Keratinocyte (primary cell): Measurements from ENCODE around the gene USP33.

ENCODE experiments used
- CTCF ChIP-seq, 3 experiments: IDR thresholded peaks in 1 of 3; conservative IDR thresholded peaks in 1 of 3; optimal IDR thresholded peaks in 1 of 3; 2 replicates in 2 of 3; 3 replicates in 1 of 3; pipeline versions ENCODE3 to v1.5.1; 2011; ENCODE audit warnings: low read length in 3 of 3, mild to moderate bottlenecking in 3 of 3, moderate library complexity in 2 of 3, control low read depth in 1 of 3, inconsistent platforms in 1 of 3; ENCODE audit not compliant: insufficient read depth in 2 of 3; ENCODE audit errors: extremely low read depth in 1 of 3
- EZH2 ChIP-seq: IDR thresholded peaks from one replicate; pipeline ENCODE4 v1.6.1; 2012; ENCODE audit warnings: inconsistent platforms, mild to moderate bottlenecking, low read length, moderate library complexity

GRCh38 chr1:77673030-77673429 lies 86.6 kb downstream of the USP33 start:
- TF ChIP-seq CTCF (optimal IDR thresholded peaks at IDR 0.05 in 1 of 3, IDR thresholded peaks at IDR 0.05 in 1 of 3, conservative IDR thresholded peaks at IDR 0.05 in 1 of 3; ENCODE audit: extremely low read depth in 1 of 3, insufficient read depth in 2 of 3, low read length in 3 of 3) (no peak), EZH2 (no peak)
